NOMO-1 treated with DMSO at 0.1 percent for 48 hours (cell line): ENCODE results near the gene SLC25A22.

Source experiments
- DNase-seq: peaks from one replicate; lab custom pipeline; 2025; ENCODE audit not compliant: unreplicated experiment; lab: John Stamatoyannopoulos, UW

The SLC25A22 gene

DNA sequence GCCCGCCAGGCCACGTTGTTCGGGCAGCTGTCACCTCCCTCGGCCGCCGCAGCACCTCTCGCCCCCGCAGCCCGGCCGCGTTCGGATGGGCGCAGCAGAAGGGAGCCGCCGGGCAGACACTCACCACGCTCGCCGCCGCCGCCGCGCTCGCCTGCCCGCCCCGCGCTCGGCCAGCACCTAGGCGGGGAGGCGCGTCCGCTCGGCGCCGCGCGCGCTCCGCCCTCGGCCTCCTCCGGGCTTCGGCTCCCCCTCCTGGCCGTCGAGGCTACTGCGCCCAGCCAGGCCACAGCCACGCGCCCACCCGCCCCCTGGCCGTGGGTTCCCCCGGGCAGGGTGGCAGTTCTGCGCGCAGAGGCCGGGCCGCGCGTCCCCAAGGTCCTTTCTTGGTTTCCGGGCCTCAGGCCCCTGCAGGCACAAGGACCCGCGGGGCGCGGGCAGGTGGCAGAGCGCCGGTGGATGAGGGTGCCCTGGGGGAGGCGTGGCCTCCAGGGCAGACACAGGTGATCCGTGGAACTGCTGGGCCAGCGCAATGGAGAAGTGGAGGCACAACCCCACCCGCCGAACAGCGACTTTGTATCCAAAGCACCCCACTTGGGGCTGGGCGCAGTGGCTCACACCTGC, at the start of gene SLC25A22:
Gene SLC25A22 (minus strand): TSS at position 189 of the 621 bp plus-strand sequence. CDS start 3,275 bp downstream, outside the sequence.
- peak; percentile 79 for DNase-seq

DNA sequence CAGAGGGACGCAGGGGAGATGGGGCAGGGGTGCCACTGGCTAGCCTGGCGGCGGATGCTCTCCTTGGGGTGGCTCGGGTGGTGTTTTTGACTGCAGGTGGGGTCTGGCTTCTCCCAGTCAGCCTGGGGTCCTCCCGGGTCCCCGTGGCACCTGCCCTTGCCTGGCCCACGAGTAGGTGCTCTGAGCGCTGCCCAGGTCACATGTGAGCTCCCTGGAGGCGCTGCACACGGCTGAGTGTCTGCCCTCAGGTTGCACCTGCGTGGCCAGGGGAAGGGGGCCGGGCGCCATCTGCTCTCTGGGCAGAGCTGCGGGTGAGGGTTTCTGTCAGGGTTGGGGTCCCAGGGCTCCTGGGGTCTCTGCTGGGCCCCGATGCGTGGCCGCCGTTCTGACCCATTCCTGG, 49.8 kb upstream of the SLC25A22 start:
- DNase-seq = no peak

DNA sequence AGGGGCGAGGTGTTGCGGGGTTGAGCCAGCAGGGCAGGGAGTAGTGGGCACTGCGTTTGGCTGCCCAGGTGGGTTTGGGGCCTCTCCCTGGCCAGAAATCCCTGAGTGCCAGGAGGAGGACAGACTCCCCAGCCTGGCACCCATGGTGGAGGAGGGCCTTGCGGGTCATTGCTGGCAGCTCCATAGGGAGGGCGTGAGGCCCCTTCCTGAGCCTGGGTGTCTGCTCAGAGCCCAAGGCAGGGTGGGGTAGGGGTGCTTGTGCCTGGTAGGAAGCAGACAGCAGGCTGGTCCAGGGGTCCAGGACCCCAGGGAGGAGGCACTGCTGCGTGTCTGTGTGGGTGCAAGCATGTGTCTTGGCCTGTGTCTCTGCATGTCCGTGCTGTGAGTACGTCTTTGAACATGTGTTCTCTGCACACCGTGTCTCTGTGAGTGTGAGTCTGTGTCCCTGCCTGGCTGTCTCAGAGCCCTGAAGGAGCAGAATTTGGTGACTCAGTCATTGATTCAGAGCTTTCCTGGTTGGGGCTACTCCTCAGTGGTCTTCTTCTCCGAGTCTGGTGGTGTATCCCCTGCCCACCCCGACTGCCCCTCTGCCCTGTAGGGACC, 48.5 kb upstream of the SLC25A22 start:
- no peak for DNase-seq

DNA sequence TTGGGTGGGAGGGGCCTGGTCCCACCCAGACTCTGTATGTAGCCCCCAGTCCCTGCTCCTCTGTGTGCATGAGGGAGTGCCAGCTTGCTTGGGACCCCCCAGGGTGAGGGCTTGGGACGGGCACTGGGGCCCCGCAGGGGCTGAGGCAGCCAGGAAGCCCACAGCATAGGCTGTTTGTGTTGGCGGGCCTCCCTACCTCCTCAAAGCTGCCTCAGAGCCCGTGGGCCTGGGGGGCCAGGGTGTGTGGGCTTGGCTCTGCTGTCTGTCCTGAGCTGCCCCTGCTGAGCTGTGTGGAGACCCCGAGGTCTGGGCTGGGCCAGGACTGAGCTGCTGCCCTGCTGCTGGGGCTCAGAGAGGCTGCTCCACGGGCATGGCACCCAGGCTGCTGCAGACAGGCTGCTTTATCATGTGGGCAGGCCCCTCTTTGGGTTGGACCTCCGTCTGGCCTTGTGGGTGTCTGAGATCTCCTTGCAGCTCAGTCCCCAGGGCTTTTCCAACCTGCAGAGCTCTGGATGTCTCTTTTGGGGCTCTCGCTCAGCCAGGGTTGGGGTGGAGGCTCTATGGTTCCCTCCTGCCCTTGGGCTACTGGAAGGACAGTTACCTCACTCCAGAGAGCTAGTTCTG, 47.9 kb upstream of the SLC25A22 start:
- DNase-seq = no peak

DNA sequence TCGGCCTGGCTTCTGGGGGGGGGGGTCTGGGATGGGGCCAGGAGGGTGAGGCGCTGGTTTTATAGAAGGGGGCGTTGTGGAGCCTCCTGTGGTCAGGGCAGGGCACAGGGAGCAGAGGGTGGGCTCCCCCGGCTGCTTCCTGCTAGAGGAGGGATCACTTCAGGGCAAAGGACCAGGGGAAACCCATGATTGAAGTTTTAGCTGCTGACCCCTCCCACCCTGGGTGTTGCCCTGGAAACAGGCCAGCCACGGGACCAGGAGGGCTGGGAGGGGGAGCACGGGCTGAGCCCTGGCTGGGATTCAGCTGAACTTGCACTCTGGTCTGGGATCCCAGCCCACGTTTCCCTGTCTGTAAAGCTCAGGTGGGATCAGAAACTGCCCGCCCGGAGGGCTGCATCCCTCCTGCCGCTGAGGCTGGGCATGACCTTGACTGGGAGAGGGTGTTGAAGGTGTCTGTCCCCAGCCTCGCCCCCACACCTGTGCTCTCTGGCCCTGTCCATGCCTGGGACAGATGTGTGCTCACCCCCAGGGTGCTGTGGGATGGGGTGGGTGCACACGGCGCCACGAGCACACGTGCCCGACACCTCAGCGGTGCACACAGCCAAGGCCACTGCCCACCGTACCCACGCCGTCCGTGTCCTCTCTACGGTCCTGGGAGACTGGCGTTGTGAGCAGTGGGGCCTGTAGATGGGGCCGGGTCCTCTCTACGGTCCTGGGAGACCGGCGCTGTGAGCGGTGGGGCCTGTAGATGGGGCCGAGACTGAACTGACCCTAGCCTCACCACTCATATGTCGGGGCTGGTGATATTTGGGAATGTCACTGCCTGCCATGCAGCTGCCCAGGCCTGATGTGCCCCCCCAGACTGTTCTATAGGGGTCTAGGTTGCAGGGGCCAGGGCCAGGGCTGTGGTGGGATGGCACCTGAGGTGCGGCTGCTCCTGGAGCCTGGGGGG, 46.9 kb upstream of the SLC25A22 start:
- no peak for DNase-seq

DNA sequence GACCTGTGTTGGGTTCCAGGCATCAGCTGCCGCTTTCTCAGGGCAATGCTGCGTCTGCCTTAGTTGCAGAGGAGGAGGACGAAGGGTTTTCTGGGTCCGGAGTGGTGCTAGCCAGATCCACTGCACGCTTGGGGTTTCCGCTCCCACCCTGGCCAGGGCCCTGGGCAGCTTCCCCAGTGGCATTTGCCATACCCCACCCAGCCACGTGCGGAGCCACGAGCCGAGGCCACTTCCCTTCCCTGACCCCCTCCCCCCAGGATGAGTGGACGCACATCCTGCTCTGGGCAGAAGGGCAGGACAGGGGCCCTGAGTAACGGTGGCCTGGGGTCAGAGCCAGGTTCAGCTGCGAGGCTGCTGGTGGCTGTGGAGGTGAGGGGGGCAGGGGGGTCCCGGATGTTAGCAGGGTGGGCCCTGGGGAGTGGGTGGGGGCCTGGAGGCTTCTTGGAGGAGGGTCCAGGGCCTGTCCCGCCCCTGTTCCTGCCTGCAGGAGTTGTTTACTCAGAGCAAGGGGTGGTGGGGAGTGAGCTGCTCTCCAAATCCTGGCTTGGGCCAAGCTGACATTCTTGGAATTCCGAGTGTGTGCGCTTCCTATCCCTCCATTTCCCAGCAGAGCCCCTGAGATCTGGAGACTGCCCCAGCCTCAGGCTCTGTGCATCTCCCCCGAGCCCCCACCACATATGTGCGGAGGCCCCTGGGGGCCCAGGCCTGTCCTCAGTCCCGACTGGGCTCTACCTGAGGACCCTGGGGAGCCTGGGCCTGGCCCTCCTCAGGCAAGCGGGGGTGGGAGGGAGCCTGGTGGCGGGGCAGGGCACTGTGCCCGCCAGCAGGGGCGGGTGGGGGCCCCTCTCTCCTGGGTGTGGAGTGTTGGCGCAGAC, 46.0 kb upstream of the SLC25A22 start:
- DNase-seq = no peak

DNA sequence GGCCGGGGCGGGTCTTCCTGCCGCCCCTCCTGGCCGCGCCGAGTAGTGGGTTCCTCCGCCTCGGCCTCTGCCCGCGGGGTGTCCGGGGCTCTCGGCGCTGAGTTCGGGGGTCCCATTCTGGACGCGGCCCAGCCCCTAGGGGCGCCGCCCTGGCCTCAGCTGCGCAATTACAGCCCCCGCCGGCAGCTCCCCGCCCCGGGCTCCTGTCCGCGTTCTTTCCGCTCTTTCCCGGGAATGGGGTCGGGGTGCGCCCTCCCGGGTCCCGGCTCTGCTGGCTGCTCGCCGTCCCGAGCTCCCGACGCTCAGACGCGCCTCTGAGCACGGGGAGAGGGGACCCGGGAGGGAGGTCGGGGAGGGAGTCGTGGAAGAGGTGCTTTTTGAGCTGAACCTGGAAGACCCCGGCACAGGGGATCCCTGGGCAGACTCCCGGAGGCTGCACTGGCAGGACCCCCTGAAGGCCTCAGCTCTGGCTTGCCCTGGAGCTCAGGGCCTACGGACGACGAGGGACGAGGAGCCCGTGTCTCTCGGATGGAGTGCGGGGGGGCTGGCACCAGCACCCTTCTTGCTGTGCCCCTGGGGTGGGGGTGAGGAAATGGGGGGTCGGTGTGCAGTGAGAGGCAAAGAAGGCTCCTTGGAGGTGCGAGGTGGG, 45.1 kb upstream of the SLC25A22 start:
- no peak for DNase-seq

DNA sequence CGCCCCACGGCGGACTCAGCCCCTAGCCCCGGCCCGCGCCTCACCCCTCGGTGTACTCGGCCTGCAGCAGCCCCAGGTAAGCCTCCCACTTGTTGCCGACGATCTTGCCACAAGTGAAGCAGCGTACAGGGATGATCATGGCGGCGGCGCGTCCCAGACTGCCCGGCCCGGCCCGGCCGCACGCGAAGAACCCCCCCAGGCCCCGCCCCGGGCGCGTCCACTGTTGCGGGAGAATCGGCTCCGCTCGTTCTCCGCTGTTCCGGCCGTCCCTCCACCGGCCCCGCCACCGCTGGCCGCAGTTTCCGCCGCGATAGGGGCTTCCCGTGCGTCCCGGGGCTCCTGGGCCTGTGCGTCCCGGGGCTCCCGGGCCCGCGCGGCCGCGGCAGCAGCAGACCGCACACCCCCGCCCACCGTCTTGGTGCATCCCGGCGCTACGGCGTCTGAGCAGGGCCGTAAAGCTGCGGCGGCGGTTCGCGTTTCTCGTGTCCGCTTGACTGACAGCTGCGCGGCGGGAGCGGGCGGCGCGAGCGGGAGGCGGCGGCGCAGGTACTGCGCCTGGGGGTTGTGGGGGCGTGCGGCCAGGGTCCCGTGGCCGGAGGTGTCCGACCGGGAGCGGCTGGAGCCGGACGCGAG, 44.4 kb upstream of the SLC25A22 start, which contains the start of the genes POLR2L and TSPAN4:
Gene POLR2L (minus strand): TSS at position 160 of the 633 bp plus-strand sequence. CDS start 21 bp downstream, at position 139.
Gene TSPAN4 (plus strand): TSS at position 483 of the 633 bp plus-strand sequence. CDS start 7,453 bp downstream, outside the sequence.
- peak; percentile 81 for DNase-seq

DNA sequence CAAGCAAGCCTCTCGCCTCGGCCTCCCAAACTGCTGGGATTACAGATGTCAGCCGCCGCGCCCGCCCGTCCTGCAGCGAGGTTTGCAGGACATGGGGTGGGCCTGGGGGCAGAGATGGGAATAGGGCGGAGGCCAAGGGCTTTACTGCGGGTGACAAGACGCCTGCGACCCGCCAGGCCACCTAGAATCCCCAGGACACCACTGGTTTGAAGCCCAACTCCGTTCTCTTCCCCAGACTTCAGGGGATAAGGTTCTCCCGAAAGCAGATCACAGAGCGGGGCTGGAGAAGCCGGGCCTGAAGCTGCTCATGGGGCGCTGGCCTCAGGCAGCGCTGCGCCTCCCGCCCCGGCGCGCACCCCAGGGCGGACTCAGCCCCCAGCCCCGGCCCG, 43.9 kb upstream of the SLC25A22 start:
- no peak for DNase-seq

DNA sequence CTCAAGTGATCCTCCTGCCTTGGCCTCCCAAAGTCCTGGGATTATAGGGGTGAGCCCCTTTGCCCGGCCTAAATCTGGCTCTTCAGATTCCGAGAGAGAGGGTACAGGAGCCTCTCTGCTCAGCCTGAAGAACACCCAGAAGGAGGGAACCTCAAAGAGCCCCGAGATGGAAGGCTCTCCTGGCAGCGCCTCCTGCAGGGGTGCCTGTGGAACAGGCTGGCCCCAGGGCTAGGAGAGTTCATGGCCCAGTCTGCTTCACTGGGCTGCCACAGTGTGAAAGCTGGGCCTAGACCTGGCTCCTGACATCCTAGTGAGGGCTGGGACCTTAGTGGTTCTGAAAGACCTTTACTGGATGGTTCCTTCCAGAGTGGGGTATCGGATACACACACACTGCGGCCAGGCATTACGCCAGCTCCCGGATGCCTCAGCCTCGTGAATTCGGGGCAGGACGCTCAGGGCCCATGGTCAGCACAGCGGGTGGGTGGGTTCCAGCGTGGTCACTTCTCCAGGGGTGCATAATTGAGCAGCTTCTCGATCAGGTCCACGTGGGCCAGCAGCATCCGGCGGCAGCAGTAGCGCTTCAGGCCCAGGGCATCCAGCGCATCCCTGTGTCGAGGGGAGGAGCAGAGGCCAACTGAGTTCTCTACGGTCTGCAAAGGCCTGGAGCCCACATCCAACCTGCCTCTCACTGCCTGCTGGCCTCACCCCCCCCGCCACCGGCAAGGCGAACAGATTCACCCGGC, 42.0 kb upstream of the SLC25A22 start:
- no peak for DNase-seq

DNA sequence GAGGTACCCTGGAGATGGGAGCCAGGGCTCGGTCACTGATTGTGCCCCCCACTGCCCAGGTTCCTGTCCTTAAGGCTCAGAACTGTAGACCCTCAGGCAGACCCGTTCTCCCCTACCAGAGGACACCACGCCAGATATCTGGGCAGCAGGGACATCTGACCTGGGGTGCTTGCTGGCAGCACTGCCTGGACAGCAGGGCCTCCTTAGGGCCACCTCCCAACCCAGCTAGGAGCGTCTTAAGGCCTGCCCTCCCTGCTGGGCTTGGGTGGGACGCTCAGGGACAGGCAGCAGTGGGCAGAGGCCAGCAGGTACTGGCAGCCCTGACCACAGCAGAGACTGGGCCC, 41.2 kb upstream of the SLC25A22 start:
- DNase-seq = no peak

DNA sequence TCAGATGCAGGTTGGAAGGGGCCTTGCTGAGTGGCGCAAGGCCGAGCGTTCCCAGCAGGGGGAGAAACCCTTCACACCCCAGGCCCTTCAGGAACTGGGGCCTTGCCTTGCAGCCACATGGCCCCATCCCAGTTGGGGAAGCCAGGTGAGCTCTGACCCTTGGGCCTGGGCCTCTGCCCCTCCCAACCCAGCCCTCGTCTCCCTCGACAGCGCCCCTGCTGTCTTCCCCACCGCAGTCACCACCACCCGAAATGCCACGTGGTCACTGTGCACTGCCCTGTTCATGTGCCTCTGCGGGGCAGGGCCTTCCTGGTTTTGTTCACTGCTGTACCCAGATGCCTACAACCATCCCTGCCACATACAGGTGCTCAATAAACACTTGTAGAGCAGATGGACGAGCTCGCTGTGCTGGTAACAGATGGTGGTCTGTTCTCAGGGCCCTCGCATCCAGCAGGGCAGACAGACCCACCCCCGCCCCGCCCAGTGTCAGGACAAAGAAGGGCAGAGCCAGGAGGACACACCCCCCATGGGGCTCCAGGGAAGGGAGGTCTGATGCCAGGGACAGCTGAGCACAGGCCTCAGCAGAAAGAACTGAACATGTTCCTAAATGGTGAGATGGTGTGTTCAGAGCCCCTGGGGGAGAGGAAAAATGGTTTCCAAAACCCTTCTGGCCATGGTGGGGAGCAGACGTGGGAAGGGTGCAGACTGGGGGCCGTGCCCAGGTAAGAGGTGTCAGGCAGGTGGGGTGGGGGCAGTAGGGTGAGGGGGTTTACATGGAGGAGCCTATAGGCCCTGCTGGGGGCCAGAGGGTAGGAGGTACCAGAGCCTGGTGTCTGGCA, 40.6 kb upstream of the SLC25A22 start:
- DNase-seq = no peak

DNA sequence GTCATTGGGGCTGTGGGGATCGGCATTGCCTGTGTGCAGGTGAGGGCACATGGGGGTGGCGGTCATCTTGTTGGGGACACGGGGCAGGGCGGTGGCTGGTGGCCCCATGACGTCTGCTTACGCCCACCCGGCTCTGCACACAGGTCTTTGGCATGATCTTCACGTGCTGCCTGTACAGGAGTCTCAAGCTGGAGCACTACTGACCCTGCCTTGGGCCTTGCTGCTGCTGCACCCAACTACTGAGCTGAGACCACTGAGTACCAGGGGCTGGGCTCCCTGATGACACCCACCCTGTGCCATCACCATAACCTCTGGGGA, 39.9 kb upstream of the SLC25A22 start:
- DNase-seq = no peak

DNA sequence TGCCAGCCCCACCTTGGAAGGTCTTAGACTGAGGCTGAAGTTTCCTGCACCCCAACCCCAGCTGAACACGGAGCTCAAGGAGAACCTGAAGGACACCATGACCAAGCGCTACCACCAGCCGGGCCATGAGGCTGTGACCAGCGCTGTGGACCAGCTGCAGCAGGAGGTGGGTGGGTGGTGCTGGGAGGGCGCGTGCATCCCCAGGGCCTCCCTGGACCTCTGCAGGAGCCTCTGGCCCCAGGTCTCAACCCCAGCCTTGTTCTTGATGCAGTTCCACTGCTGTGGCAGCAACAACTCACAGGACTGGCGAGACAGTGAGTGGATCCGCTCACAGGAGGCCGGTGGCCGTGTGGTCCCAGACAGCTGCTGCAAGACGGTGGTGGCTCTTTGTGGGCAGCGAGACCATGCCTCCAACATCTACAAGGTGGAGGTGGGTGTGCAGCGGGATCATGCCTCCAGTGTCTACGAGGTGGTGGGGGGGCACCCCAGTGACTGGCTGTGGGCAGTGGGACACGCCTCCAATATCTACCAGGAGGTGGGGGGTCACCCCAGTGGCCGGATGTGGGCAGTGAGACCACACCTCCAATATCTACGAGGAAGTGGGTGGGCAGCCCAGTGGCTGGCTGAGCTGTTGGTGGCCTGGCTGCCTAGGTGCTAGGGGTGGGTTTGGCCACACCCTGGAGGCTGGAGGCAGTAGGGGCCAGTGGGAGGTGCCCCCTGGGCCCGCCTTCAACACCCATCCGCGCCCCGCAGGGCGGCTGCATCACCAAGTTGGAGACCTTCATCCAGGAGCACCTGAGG, 39.3 kb upstream of the SLC25A22 start:
- DNase-seq = no peak

DNA sequence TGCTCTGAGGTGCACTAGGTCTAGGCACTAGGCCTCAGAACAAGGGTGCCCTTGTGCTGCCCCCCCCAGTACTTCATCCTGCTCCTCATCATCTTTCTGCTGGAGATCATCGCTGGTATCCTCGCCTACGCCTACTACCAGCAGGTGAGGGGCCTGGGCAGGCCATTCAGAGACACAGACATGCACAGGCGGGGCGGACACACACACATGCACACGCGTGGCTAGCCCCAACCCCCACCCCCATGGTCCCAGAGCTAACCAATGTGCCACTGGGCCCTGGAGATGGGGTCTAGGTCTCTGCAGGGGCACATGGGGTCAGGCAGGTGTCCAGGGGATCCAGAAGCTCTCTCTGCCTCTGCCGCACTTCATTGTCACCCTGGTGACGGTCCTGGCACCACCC, 38.6 kb upstream of the SLC25A22 start:
- no peak for DNase-seq

DNA sequence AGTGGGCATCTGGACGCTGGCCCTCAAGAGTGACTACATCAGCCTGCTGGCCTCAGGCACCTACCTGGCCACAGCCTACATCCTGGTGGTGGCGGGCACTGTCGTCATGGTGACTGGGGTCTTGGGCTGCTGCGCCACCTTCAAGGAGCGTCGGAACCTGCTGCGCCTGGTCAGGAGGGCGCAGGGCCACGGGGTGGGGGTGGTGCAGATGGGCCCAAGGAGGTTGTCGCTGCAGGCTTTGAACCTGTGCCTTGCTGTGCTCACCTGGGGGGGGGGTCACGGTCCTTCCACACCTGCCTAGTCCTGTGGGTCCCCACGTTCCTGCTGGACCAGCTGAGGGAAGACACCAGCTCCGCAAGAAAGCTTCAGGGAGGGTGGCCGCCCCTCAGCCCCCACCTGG, 38.2 kb upstream of the SLC25A22 start:
- DNase-seq = no peak
